Measurements from ENCODE around the gene COA1.
"Not testable (repeated sequence)": the region's sequence is repeated elsewhere in the genome, so short reads cannot be mapped to it uniquely, and the experiment has no call there.

The COA1 gene

GRCh38 chr7:43695365-43695764 is 34.0 kb downstream of the COA1 start:
- H3K4me3 ChIP-seq (ENCODE audit: low read length), result no peak overlapping the region
- no peak for DNase-seq (ENCODE audit: low read depth)
- TF ChIP-seq, protein P1, sequence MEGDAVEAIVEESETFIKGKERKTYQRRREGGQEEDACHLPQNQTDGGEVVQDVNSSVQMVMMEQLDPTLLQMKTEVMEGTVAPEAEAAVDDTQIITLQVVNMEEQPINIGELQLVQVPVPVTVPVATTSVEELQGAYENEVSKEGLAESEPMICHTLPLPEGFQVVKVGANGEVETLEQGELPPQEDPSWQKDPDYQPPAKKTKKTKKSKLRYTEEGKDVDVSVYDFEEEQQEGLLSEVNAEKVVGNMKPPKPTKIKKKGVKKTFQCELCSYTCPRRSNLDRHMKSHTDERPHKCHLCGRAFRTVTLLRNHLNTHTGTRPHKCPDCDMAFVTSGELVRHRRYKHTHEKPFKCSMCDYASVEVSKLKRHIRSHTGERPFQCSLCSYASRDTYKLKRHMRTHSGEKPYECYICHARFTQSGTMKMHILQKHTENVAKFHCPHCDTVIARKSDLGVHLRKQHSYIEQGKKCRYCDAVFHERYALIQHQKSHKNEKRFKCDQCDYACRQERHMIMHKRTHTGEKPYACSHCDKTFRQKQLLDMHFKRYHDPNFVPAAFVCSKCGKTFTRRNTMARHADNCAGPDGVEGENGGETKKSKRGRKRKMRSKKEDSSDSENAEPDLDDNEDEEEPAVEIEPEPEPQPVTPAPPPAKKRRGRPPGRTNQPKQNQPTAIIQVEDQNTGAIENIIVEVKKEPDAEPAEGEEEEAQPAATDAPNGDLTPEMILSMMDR (conservative IDR thresholded peaks at IDR 0.05; ENCODE audit: low read depth, low read length), result no peak

GRCh38 chr7:43694399-43694748 is 34.9 kb downstream of the COA1 start:
- DNase-seq (ENCODE audit: low read depth), result no peak
- H3K4me3 ChIP-seq (ENCODE audit: low read length), result no peak overlapping the region
- TF ChIP-seq, protein P1 (conservative IDR thresholded peaks at IDR 0.05; ENCODE audit: low read depth, low read length), result no peak

DNA sequence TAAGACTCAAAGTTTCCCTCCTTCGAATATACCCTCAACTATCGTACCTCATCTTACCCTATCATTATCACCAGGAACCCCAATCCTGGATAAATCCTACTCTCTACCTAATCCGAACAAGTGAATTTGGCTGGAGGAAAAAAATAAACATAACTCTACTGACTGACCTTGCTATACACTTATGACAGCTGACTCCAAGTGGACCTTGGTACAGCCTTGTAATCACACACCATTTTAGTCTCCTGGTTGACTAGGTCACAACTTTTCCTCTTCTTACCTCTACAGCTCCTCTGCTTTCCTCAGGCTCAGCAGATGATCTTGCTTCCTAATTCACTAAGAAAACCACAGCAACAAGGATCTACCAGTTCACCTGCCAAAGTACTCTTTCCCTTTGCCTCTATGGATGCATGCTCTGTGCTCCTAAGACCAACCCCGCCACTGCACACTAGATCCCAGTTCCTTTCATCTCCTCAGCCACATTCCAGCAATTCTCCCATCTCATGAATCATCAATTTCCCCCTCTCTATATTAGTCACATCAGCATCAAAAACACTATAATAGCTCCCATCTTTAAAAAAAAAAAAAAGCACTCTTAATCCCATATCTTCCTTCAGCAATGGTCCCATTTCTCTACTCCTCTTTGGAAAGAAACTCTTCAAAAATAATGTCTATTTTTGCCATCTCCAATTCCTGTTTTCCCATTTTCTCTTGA is 35.5 kb downstream of the COA1 start:
- H3K4me3 ChIP-seq (ENCODE audit: low read length), result no peak overlapping the region
- TF ChIP-seq, protein P1 (conservative IDR thresholded peaks at IDR 0.05; ENCODE audit: low read depth, low read length), result no peak
- DNase-seq (ENCODE audit: low read depth), result no peak

GRCh38 chr7:43692582-43693373 is 36.5 kb downstream of the COA1 start:
- DNase-seq (ENCODE audit: low read depth), result no peak
- TF ChIP-seq, protein P1 (conservative IDR thresholded peaks at IDR 0.05; ENCODE audit: low read depth, low read length), result no peak
- H3K4me3 ChIP-seq (ENCODE audit: low read length), result no peak overlapping the region

DNA sequence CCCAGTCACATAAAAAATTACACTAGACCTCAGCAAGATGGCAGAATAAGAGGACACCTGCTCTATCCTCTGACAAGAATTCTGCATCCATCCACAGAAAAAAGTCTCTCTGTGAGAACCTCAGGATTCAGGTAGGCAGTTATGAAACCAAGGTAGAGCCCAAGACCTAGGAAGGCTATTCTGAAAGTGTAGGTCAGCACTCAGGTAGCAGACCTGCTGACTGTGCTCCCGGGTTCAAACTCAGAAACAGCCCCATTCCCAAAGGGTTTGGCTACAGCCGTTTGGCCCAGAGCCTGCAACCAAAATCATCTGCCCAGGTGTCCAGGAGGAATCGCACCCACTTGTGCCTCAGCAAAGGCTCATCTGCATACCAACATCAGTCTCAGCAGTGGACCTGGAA is 37.7 kb downstream of the COA1 start:
- DNase-seq (ENCODE audit: low read depth), result no peak
- TF ChIP-seq, protein P1 (conservative IDR thresholded peaks at IDR 0.05; ENCODE audit: low read depth, low read length), result no peak
- H3K4me3 ChIP-seq (ENCODE audit: low read length), result no peak overlapping the region

GRCh38 chr7:43689115-43689514 is 40.2 kb downstream of the COA1 start:
- TF ChIP-seq, protein P1 (conservative IDR thresholded peaks at IDR 0.05; ENCODE audit: low read depth, low read length), result no peak
- DNase-seq (ENCODE audit: low read depth), result no peak
- H3K4me3 ChIP-seq (ENCODE audit: low read length), result no peak overlapping the region

DNA sequence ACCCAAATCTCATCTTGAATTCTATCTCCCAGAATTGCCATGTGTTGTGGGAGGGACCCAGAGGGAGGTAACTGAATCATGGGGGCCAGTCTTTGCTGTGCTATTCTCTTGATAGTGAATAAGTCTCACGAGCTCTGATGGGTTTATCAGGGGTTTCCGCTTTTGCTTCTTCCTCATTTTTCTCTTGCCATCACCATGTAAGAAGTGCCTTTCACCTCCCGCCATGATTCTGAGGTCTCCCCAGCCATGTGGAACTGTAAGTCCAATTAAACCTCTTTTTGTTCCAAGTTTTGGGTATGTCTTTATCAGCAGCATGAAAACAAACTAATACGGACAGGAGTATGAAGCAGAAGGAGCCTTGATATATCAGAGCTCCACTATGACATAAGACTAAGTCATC is 41.5 kb downstream of the COA1 start:
- not testable (repeated sequence) for DNase-seq (ENCODE audit: low read depth); H3K4me3 ChIP-seq (ENCODE audit: low read length)

Measured in retinal pigment epithelial cell (primary cell).